Left lung (tissue), 10 donors: Measurements from ENCODE around the gene SLCO2B1. TPM values are rescaled to one million over a fixed set of nuclear protein-coding genes. Genes with fewer than 3 reads are reported as not detected.
A peak's percentile ranks its signal among the peaks of the same experiment; 100 is the strongest.

Experiments
- ATAC-seq: fragments of 200-7000 bp; cut with Tn5 transposase; one replicate; pipeline ENCODE4 v1.9.1; 2020; ENCODE audit warnings: moderate library complexity
- DNase-seq, 4 donors: peaks; one replicate each; pipeline ENCODE4 v3.0.0-alpha.2; 2013 to 2020
- H3K27ac ChIP-seq, 2 donors: fragments of 200-600 bp; sonication (generic) in 1 of 2; one replicate each; pipeline versions ENCODE4 v1.5.0 to v1.8.0; 2020 to 2021
- H3K27me3 ChIP-seq, 2 donors: fragments of 200-600 bp; sonication (generic) in 1 of 2; one replicate each; pipeline versions ENCODE4 v1.5.0 to v1.8.0; 2020 to 2021
- H3K36me3 ChIP-seq, 2 donors: fragments of 200-600 bp; sonication (generic) in 1 of 2; one replicate each; pipeline versions ENCODE4 v1.5.0 to v1.8.0; 2020 to 2021
- H3K4me1 ChIP-seq, 2 donors: fragments of 200-600 bp; one replicate each; pipeline ENCODE4 v1.8.0; 2021
- H3K4me3 ChIP-seq, 2 donors: fragments of 200-600 bp; sonication (generic) in 1 of 2; one replicate each; pipeline versions ENCODE4 v1.5.0 to v1.8.0; 2020 to 2021; ENCODE audit warnings: mild to moderate bottlenecking in 1 of 2
- H3K9me3 ChIP-seq, 2 donors: fragments of 200-600 bp; sonication (generic) in 1 of 2; one replicate each; pipeline versions ENCODE4 v1.5.0 to v1.8.0; 2020 to 2021
- intact Hi-C, 2 donors: fragments of 100-400 bp; cut with DNase I; formaldehyde crosslinking; loops; one replicate each; pipeline versions ENCODE4 v1.11.2 to v1.14.2; 2022
- polyA plus RNA-seq, 6 donors: library from polyadenylated mRNA; unstranded; fragments of 120-200 nt; gene quantifications; one replicate each; pipeline ENCODE4 v1.2.1, GENCODE V29; 2013; ENCODE audit not compliant: insufficient read length in 6 of 6
- total RNA-seq, 2 donors: library from RNA; stranded (reverse); fragmentation: NEBNext Ultra II Directional; extraction: Animal tissue kit (Norgen Biotek cat#: 25700); gene quantifications; one replicate each; pipeline ENCODE4 v1.2.1, GENCODE V29; 2021
- TF ChIP-seq, protein P1 (sequence below), 2 donors: fragments of 200-600 bp; sonication (generic) in 1 of 2; IDR thresholded peaks; one replicate each; pipeline versions ENCODE4 v1.5.0 to v1.8.0; 2021; ENCODE audit warnings: antibody characterized with exemption in 2 of 2
- donor health status: DM: no; HTN: yes; CAD: no.
- donor health status: DM: no; HTN: no; CAD: no.

The SLCO2B1 gene
- total and polyA plus RNA-seq, 8 donors: 20.5 to 220 (median 27.9) TPM

DNA sequence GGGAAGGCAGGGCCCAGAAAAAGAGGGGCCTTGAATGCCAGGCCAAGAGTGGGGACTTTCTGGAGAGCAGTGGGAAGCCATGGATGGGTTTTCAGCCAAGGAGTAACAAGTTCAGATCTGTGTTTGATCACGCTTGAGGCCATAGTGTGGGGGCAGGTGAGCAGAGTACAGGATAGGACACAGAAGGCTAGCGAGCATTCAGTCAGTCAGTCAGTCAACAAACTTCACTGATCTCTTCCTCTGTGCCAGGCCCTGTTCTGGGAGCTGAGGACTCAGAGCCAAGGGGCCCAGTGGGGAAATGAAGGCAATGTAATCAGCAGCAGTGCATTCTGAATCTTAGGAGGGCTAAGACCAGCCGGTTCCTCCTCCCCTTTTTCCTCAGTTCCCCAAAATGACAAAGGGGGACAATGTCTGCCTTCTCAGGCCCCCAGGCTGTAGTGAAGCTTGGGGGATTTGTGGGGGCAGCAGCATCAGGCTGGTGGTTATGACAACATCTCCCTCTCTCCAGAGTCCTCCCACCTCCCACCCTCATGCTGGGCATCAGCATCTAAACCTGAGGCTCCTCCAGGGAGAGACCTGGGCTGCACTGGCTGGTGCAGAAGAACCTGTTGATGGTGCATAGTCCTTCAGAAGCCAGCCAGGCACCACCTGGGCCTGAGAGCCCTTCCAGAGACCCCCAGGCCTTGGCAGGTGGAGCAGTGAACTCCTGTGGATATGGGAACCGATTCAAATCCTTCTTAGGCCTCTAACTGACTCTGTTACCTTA, 46.8 kb downstream of the SLCO2B1 start:
- Histone ChIP-seq H3K4me3 (no peak overlapping the region), H3K4me1 (peaks cover 0 to 39% of the 10 kb centered on the region in 2 donors), H3K27ac (no peak overlapping the region), H3K36me3 (peaks cover 0 to 66% of the 10 kb centered on the region in 2 donors), H3K27me3 (no peaks in the 10 kb centered on the region), H3K9me3 (no peaks in the 10 kb centered on the region)
- intact Hi-C loops: loop anchor here in 1 of 2 donors (10.0 kb wide), 1 partner anchor 53 kb away; no protein-coding TSS in a partner anchor
- TF ChIP-seq, protein P1, sequence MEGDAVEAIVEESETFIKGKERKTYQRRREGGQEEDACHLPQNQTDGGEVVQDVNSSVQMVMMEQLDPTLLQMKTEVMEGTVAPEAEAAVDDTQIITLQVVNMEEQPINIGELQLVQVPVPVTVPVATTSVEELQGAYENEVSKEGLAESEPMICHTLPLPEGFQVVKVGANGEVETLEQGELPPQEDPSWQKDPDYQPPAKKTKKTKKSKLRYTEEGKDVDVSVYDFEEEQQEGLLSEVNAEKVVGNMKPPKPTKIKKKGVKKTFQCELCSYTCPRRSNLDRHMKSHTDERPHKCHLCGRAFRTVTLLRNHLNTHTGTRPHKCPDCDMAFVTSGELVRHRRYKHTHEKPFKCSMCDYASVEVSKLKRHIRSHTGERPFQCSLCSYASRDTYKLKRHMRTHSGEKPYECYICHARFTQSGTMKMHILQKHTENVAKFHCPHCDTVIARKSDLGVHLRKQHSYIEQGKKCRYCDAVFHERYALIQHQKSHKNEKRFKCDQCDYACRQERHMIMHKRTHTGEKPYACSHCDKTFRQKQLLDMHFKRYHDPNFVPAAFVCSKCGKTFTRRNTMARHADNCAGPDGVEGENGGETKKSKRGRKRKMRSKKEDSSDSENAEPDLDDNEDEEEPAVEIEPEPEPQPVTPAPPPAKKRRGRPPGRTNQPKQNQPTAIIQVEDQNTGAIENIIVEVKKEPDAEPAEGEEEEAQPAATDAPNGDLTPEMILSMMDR (IDR thresholded peaks at IDR 0.05): no peak
- DNase-seq (no peak), ATAC-seq (no peak)

DNA sequence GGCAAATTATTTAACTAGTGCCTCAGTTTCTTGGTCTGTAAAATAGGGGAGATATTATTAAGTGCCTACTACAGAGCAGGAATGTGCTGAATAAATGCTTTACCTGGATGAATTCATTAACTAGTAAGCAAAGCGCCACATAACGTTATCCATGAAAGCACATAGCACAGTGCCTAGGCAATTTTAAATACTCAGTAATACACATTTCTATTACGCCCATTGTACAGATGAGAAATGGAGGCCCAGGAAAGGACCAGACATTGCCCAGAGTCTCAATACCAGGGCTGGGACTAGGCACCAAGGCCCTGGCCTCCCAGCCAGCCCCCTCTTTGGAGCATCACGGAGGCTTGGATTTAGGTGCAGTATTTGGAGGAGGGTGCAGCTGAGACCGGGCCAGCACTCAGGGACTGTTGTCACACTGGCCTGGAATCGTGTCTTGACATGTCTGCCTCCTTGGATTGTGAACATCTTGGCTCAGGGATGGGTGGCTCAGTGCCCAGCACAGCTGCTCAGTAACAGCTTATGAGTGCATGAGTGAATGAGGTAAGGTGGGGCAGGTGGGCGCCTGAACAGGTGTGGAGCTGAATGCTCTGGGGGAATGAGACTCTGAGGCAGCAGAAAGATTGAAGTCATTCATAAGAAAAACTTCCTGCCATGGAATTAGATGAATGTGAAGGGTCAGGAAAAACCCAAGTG, 47.5 kb downstream of the SLCO2B1 start:
- H3K27ac ChIP-seq: no peak overlapping the region
- intact Hi-C loops: loop anchor here in 1 of 2 donors (10.0 kb wide), 1 partner anchor 54 kb away; no protein-coding TSS in a partner anchor

DNA sequence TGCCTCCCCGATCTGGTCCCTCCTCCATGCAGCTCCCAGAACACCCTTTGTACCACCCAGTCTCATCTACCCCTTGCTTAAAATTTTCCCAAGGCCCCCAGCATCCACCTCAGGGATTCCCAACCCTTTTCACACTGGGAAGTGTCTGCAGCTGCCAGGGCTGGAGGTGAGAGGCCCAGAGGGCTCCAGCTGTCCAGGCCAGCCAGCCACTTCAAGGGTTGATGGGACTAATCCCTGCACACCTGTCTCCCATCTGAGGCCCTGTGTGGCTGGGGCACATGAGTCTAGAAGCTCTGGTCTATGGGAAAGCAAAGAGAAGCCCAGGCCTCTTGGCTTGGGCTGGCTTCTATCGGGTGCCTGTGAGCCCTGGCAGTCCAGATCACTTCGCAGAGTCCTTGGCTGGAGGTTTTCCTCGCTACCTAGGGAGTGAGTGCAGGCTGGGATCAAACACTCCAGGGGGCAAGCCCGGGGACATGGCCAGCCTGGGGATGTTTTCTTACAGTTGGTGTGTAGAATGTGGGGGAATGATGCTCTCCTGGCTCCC, 48.6 kb downstream of the SLCO2B1 start:
- DNase-seq (no peak), ATAC-seq (no peak)
- no peaks in the 10 kb centered on the region for H3K27me3 ChIP-seq
- H3K36me3 ChIP-seq: peaks cover 0 to 59% of the 10 kb centered on the region in 2 donors
- H3K4me1 ChIP-seq: peaks cover 0 to 35% of the 10 kb centered on the region in 2 donors
- no peaks in the 10 kb centered on the region for H3K9me3 ChIP-seq
- H3K27ac ChIP-seq: no peak overlapping the region
- intact Hi-C loops: loop anchor here in 1 of 2 donors (10.0 kb wide), 1 partner anchor 55 kb away; no protein-coding TSS in a partner anchor
- TF ChIP-seq, protein P1 (IDR thresholded peaks at IDR 0.05): no peak
- H3K4me3 ChIP-seq: no peak overlapping the region

More for the DNA sequence above, 47.5 kb downstream of the SLCO2B1 start:
- no peak for DNase-seq
- Histone ChIP-seq H3K36me3 (peaks cover 0 to 62% of the 10 kb centered on the region in 2 donors), H3K9me3 (no peaks in the 10 kb centered on the region), H3K4me3 (no peak overlapping the region), H3K27me3 (no peaks in the 10 kb centered on the region), H3K4me1 (peaks cover 0 to 34% of the 10 kb centered on the region in 2 donors)
- TF ChIP-seq, protein P1 (IDR thresholded peaks at IDR 0.05): no peak
- ATAC-seq: no peak

DNA sequence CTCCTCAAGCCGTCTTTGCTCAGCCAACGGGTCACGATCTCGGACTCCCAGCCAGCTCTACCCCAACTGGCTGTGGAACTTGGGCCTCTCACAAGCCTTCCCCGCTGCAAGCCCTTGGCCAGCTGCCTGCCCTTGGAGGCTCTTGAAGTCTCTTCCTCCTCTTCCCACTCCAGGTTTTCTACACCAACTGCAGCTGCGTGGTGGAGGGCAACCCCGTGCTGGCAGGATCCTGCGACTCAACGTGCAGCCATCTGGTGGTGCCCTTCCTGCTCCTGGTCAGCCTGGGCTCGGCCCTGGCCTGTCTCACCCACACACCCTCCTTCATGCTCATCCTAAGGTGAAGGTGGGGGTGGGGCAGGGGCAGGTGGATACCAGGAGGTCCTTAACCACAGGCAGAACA, 49.1 kb downstream of the SLCO2B1 start:
- Histone ChIP-seq H3K27me3 (no peaks in the 10 kb centered on the region), H3K27ac (no peak overlapping the region), H3K36me3 (peaks cover 0 to 59% of the 10 kb centered on the region in 2 donors), H3K4me3 (no peak overlapping the region), H3K4me1 (peaks cover 0 to 30% of the 10 kb centered on the region in 2 donors), H3K9me3 (no peaks in the 10 kb centered on the region)
- TF ChIP-seq, protein P1 (IDR thresholded peaks at IDR 0.05): no peak
- intact Hi-C loops: loop anchor here in 1 of 2 donors (5.0 kb wide), 1 partner anchor 53 kb away; no protein-coding TSS in a partner anchor
- DNase-seq (peak in 1 of 4 donors; percentile 69), ATAC-seq (no peak)
